Measurements from ENCODE around the gene NNMT.

DNA sequence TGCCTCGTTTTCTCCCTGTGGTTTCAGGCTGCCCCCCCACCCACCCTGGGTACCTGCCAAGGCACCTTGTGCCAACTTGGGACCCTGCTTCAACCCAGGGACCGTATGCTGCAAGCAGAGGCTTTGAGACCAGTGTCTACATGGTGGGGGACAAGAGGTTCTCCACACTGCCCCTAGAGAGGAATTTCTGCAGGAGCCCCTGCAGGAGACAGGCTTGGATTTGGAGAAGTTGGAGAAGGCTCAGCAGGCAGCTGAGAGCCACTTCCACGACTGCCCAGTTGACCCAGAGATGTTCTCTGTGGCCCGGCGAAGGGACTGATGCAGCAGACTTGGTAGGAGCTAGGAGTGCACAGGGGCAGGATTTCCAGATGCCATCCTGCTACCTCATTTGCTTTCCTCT is 20.1 kb upstream of the NNMT start:
- no peak for TF ChIP-seq POLR2AphosphoS5 (IDR thresholded peaks at IDR 0.05; ENCODE audit: low read depth, low read length)
- TF ChIP-seq, protein P1, sequence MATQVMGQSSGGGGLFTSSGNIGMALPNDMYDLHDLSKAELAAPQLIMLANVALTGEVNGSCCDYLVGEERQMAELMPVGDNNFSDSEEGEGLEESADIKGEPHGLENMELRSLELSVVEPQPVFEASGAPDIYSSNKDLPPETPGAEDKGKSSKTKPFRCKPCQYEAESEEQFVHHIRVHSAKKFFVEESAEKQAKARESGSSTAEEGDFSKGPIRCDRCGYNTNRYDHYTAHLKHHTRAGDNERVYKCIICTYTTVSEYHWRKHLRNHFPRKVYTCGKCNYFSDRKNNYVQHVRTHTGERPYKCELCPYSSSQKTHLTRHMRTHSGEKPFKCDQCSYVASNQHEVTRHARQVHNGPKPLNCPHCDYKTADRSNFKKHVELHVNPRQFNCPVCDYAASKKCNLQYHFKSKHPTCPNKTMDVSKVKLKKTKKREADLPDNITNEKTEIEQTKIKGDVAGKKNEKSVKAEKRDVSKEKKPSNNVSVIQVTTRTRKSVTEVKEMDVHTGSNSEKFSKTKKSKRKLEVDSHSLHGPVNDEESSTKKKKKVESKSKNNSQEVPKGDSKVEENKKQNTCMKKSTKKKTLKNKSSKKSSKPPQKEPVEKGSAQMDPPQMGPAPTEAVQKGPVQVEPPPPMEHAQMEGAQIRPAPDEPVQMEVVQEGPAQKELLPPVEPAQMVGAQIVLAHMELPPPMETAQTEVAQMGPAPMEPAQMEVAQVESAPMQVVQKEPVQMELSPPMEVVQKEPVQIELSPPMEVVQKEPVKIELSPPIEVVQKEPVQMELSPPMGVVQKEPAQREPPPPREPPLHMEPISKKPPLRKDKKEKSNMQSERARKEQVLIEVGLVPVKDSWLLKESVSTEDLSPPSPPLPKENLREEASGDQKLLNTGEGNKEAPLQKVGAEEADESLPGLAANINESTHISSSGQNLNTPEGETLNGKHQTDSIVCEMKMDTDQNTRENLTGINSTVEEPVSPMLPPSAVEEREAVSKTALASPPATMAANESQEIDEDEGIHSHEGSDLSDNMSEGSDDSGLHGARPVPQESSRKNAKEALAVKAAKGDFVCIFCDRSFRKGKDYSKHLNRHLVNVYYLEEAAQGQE (IDR thresholded peaks at IDR 0.05; ENCODE audit: insufficient read depth in 1 of 2, low read depth in 2 of 2, low read length in 2 of 2): no peak
- no peak for TF ChIP-seq TAF1 (IDR thresholded peaks at IDR 0.05; ENCODE audit: borderline replicate concordance, insufficient read depth, low read length)

All from PFSK-1 (cell line).